ENCODE results near the gene SLC17A2.

SLC17A2 gene

GRCh38 chr6:25919657-25920056, 10.8 kb downstream of the SLC17A2 start:
- DNase-seq (ENCODE audit: low spot score): no peak

DNA sequence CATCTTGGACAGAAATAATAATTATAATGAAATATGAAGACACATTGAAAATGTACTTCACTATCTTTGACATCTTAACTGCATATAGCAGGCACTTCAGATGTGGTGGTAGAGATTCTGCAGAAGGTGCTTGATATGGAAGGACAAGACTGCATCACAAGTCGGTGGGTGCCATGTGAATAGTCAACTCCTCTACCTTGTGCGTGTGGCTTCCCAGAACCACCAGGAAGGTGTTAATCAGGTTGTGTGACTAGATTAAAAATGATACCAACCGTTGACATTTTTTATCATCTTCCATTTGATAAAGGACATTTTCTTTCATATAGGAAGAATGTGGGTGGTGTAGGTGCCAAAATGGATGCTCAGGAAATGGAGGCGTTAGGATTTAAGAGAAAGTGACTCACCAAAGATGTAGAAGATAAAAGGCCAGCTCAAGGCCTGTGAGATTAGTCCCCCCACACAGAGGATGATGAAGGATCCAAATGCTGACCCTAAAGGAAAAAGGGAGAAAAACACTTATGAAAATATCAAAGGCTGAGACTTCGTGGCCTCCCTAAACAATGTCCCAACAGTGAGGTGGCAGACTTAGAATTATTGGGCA, 12.3 kb downstream of the SLC17A2 start:
- no peak for DNase-seq (ENCODE audit: low spot score)

- no peak for DNase-seq (ENCODE audit: low spot score)
Observed at GRCh38 chr6:25916789-25917490, 13.6 kb downstream of the SLC17A2 start.

- no peak for DNase-seq (ENCODE audit: low spot score)
Observed at GRCh38 chr6:25916330-25916729, 14.2 kb downstream of the SLC17A2 start.

GRCh38 chr6:25913741-25914140, 16.8 kb downstream of the SLC17A2 start:
- DNase-seq (ENCODE audit: low spot score): no peak

- no peak for DNase-seq (ENCODE audit: low spot score)
Observed at GRCh38 chr6:25911351-25911750, 19.1 kb downstream of the SLC17A2 start.

- no peak for DNase-seq (ENCODE audit: low spot score)
Observed at GRCh38 chr6:25907475-25908014, 22.9 kb downstream of the SLC17A2 start.

- no peak for DNase-seq (ENCODE audit: low spot score)
Observed at GRCh38 chr6:25903467-25904099, 26.9 kb downstream of the SLC17A2 start.

GRCh38 chr6:25902071-25902470, 28.4 kb downstream of the SLC17A2 start:
- DNase-seq (ENCODE audit: low spot score): no peak

GRCh38 chr6:25900843-25901242, 29.6 kb downstream of the SLC17A2 start:
- no peak for DNase-seq (ENCODE audit: low spot score)

GRCh38 chr6:25899580-25900408, 30.7 kb downstream of the SLC17A2 start:
- DNase-seq (ENCODE audit: low spot score): no peak

- no peak for DNase-seq (ENCODE audit: low spot score)
Observed at GRCh38 chr6:25899123-25899522, 31.4 kb downstream of the SLC17A2 start.

GRCh38 chr6:25898289-25898977, 32.1 kb downstream of the SLC17A2 start:
- no peak for DNase-seq (ENCODE audit: low spot score)

GRCh38 chr6:25896252-25896651, 34.2 kb downstream of the SLC17A2 start:
- no peak for DNase-seq (ENCODE audit: low spot score)

DNA sequence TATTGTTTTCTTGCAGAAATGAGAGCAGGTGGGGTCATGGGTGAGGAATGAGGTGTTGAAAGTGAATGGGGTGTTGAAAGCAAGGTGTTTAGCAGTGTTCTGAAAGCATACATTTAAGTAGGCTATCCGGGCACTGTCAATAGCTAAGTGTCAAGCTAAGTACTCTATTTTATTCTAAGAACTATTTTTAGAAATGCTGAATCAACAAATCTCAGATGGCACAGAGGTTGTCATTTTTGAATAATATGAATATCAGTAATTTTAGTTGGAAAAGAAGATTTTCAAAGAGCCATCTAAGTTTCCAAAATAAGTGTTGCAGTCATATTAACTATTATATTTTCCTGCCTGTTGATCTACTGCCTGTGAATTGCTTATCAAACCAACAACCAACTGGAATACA, 34.7 kb downstream of the SLC17A2 start:
- no peak for DNase-seq (ENCODE audit: low spot score)

DNA sequence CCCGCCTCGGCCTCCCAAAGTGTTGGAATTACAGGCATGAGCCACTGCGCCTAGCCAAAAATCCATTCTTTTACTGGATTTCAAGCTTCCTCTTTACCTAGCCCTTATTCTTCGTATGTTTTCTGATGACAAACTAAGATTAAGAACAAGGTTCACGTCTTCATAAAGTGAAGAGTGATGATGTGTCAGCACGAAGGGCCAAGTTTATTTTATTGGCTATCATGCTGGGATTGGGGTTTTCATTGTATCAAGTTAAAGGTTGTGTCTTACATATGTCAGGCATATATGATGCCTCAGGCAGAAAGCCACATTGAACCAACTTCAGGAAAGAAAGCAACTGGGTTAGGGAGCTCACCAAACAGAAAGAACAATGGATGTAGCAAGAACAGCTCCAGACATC, 36.7 kb downstream of the SLC17A2 start:
- no peak for DNase-seq (ENCODE audit: low spot score)

DNA sequence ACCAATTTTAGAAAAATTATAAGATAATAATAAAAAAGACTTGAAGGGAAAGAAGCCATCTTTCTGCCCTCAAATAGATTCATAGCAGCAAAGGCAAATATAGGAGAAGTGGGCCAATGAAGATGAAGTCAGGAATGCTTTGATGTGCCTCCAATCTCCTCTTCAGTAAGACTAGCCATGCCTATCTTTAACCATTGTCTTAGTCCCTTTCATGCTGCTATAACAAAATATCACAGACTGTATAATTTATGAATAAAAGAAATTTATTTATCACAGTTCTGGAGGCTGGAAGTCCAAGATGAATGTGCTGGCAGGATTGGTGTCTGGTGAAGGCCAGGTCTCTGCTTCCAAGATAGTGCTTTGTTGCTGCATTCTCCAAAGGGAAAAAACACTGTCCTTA, 37.6 kb downstream of the SLC17A2 start:
- no peak for DNase-seq (ENCODE audit: low spot score)

DNA sequence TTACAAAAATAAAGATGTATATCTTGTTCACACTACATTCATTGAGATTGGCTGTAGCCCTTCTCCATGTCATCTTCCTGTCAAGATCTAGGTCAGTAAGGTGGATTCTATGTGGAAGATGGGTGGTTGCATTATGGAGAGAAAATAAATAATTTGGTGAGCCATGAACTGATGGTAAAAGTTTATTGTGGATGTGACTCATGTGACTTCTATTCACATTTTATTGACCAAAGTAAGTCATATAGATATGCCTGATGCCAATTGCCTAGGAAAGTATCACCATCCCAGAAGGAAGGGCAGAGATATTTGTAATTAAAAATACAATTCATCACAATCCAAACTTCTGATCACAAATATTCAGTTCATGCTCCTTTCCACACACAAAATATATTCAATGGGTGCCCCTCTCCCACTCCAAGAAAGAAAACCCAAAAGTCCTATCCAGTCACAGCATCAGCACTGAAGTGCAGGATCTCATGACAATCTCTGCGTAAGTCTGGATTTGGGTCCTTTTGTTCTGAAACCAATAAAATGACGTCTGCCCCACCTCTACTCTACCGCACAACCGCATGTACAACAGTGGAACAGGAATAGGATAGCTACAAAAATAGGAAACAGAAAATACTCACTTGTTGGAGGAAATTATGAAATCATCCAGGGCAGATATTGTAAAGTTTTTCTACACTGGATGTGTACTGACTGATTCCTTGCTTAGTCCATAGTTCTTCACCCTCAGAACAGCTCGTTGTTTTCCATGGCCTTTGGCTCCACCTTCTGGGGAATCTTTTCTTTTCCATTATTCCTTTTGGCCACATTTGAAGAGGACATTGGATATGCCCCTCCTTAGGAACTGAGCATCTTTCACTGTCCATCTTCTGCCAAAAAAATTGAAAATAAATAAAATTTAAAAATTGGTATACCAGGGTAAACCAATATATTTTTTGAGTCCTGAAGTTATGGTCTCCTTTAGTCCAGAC, 40.3 kb downstream of the SLC17A2 start:
- DNase-seq (ENCODE audit: low spot score): peak; percentile 58

DNA sequence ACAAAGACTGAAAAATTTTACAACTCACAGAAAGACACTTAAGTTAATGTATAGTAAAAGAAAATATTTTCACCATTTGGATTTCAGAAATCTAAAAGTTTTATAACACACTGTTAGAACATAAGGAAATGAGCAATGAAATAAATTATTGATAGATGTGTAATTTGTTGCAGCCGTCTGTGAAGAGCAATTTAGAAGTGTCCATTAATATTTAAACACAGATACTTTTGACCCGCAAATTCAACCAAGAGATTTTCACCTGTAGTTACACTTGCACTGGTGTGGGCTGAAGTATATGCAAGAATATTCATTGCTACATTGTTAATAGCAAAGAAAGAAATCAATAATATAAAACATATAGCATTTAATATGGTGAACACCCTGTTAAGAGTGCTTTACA, 41.9 kb downstream of the SLC17A2 start:
- DNase-seq (ENCODE audit: low spot score): no peak

DNA sequence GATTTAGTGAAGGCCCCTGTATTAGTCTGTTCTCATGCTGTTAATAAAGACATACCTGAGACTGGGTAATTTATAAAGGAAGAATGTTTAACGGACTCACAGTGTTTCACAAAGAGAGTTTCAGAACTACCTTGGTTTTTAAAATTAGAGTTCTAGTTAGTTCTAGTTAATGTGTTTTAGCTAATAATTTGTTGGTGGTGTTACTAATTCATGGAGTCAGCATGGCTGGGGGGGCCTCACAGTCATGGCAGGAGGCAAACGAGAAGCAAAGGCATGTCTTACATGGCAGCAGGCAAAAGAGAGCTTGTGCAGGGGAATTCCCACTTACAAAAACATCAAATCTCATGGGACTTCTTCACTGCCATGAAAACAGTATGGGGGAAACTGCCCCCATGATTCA, 44.4 kb downstream of the SLC17A2 start:
- no peak for DNase-seq (ENCODE audit: low spot score)

DNA sequence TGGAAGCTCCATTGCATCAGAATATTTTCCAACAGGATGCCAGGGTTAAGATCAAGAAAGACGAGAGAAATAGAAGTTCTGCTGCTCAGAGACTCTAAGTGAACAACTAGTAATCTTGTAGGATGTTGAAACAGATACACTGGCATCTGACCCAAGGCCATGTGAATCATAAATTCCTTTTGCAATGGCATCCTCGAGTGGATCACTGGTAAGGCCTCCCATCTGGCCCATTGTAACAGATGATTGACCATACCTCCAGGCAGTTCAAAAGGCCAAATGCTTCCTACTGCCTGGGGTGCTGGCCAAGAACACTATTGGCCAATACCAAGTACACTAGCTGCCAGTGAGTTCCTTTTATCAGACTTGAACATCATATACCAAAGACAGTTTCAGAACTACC, 46.5 kb downstream of the SLC17A2 start:
- peak; percentile 36 for DNase-seq (ENCODE audit: low spot score)

Measured in GM03348 (cell line).